DOHH2 (cell line): Measurements from ENCODE around the gene RIMBP2.

Source experiments
- CTCF ChIP-seq: fragments of 200-600 bp; sonication (generic); IDR thresholded peaks from one replicate; pipeline ENCODE4 v1.5.1; 2014; ENCODE audit warnings: antibody characterized with exemption, mild to moderate bottlenecking, low read depth, low read length; ENCODE audit not compliant: poor library complexity, severe bottlenecking
- EZH2phosphoT487 ChIP-seq: fragments of 200-600 bp; sonication (generic); IDR thresholded peaks from 2 replicates; pipeline ENCODE4 v1.6.1; 2017; ENCODE audit warnings: borderline replicate concordance, mild to moderate bottlenecking, antibody characterized with exemption, low read length, moderate library complexity, mixed read lengths

GRCh38 chr12:130447655-130447965 lies 268.5 kb downstream of the RIMBP2 start:
- TF ChIP-seq CTCF (no peak), EZH2phosphoT487 (no peak)
